GM23338 (cell line): Measurements from ENCODE around the gene TINAG. TPM values are rescaled to one million over a fixed set of nuclear protein-coding genes. Genes with fewer than 3 reads are reported as not detected.

Experiments used
- ATAC-seq: fragments of 200-7000 bp; cut with Tn5 transposase; 3 replicates; pipeline ENCODE4 v1.9.1; 2020
- DNase-seq: peaks from one replicate; pipeline ENCODE4 v3.0.0-alpha.2; 2015; ENCODE audit warnings: low spot score
- H2AFZ ChIP-seq: fragments of 200-600 bp; sonication (generic); 2 replicates; pipeline ENCODE4 v1.8.0; 2016; ENCODE audit warnings: antibody characterized with exemption, mild to moderate bottlenecking, moderate library complexity
- H3F3A ChIP-seq: fragments of 200-600 bp; sonication (generic); replicated peaks from 2 replicates; pipeline ENCODE4 v1.8.0; 2017; ENCODE audit warnings: antibody characterized with exemption, mixed run types, low read depth
- H3K27ac ChIP-seq: fragments of 200-600 bp; sonication (generic); 2 replicates; pipeline ENCODE4 v1.6.1; 2016; ENCODE audit warnings: low read depth
- H3K27me3 ChIP-seq: fragments of 200-600 bp; sonication (generic); 2 replicates; pipeline ENCODE4 v1.8.0; 2016; ENCODE audit warnings: mild to moderate bottlenecking, mixed run types, moderate library complexity; ENCODE audit not compliant: insufficient read depth
- H3K36me3 ChIP-seq: fragments of 200-600 bp; sonication (generic); 2 replicates; pipeline ENCODE4 v1.8.0; 2016; ENCODE audit warnings: mild to moderate bottlenecking; ENCODE audit not compliant: insufficient read depth
- H3K4me1 ChIP-seq: fragments of 200-600 bp; sonication (generic); 2 replicates; pipeline ENCODE4 v1.8.0; 2016; ENCODE audit warnings: mild to moderate bottlenecking, moderate library complexity; ENCODE audit not compliant: insufficient read depth
- H3K4me2 ChIP-seq: fragments of 200-600 bp; sonication (generic); 2 replicates; pipeline ENCODE4 v1.7.1; 2017; ENCODE audit warnings: mixed run types
- H3K4me3 ChIP-seq: fragments of 200-600 bp; sonication (generic); 2 replicates; pipeline ENCODE4 v1.6.1; 2016; ENCODE audit warnings: mixed run types
- H3K79me2 ChIP-seq: fragments of 200-600 bp; sonication (generic); replicated peaks from 2 replicates; pipeline ENCODE4 v1.8.0; 2017; ENCODE audit warnings: mild to moderate bottlenecking; ENCODE audit not compliant: insufficient read depth
- H3K9me2 ChIP-seq: fragments of 200-600 bp; sonication (generic); 2 replicates; pipeline ENCODE4 v1.8.0; 2017; ENCODE audit not compliant: insufficient read depth
- H4K20me1 ChIP-seq: fragments of 200-600 bp; sonication (generic); replicated peaks from 2 replicates; pipeline ENCODE4 v1.8.0; 2017; ENCODE audit warnings: mild to moderate bottlenecking; ENCODE audit not compliant: insufficient read depth
- H3K27ac Mint-ChIP-seq: 2 replicates; pipeline ENCODE4 v1.8.0; 2020; ENCODE audit warnings: inconsistent platforms, mild to moderate bottlenecking, moderate library complexity, mixed read lengths
- H3K27me3 Mint-ChIP-seq: 3 replicates; pipeline ENCODE4 v1.8.0; 2022; ENCODE audit warnings: low read depth, mild to moderate bottlenecking, moderate library complexity, mixed read lengths, inconsistent platforms; ENCODE audit not compliant: insufficient read depth, poor library complexity
- H3K36me3 Mint-ChIP-seq: 3 replicates; pipeline ENCODE4 v1.8.0; 2021; ENCODE audit warnings: low read depth, mild to moderate bottlenecking, inconsistent platforms, moderate library complexity, mixed read lengths
- H3K4me1 Mint-ChIP-seq: 3 replicates; pipeline ENCODE4 v1.8.0; 2020; ENCODE audit warnings: mild to moderate bottlenecking, inconsistent platforms, mixed read lengths
- H3K4me3 Mint-ChIP-seq: 3 replicates; pipeline ENCODE4 v1.8.0; 2021; ENCODE audit warnings: moderate library complexity, mild to moderate bottlenecking, inconsistent platforms, mixed read lengths
- H3K9me3 Mint-ChIP-seq: 3 replicates; pipeline ENCODE4 v1.8.0; 2020; ENCODE audit warnings: moderate library complexity, mild to moderate bottlenecking, inconsistent platforms, mixed read lengths
- EZH2phosphoT487 ChIP-seq: fragments of 200-600 bp; sonication (generic); IDR thresholded peaks from one replicate; pipeline ENCODE4 v1.8.1; 2018; ENCODE audit warnings: antibody characterized with exemption; ENCODE audit not compliant: unreplicated experiment
- REST ChIP-seq: IDR thresholded peaks from one replicate; pipeline ENCODE4 v1.6.1; 2018; ENCODE audit warnings: antibody characterized with exemption; ENCODE audit not compliant: unreplicated experiment
- STAT1 ChIP-seq: IDR thresholded peaks from one replicate; pipeline ENCODE4 v1.6.1; 2016; ENCODE audit warnings: antibody characterized with exemption; ENCODE audit not compliant: unreplicated experiment
- polyA plus RNA-seq: library from polyadenylated mRNA; unstranded; fragments of >200 nt; fragmentation: Nextera tagmentation; extraction: Ambion mirVana; gene quantifications from 2 replicates; pipeline ENCODE4 v1.2.1, GENCODE V29; 2016
- total RNA-seq: library from RNA; depleted of rRNA; stranded (reverse); fragments of >200 nt; shearing (Covaris generic); gene quantifications from 2 replicates; pipeline ENCODE4 v1.2.3, GENCODE V29; 2014
- TF ChIP-seq, protein P1 (sequence below): IDR thresholded peaks from 2 replicates; pipeline ENCODE4 v1.6.1; 2016; ENCODE audit warnings: antibody characterized with exemption
- TF ChIP-seq, protein P2 (sequence below), 2 experiments: fragments of 200-600 bp in 1 of 2; sonication (generic) in 1 of 2; conservative IDR thresholded peaks; 2 replicates each; pipeline versions ENCODE4 v1.5.1 to v1.6.1; 2016 to 2017; ENCODE audit warnings: antibody characterized with exemption in 2 of 2, low read depth in 2 of 2, mild to moderate bottlenecking in 2 of 2, moderate library complexity in 1 of 2
- TF ChIP-seq, protein P3 (sequence below): fragments of 250-450 bp; sonication (Bioruptor Pico); IDR thresholded peaks from 2 replicates; pipeline ENCODE4 v1.5.0; 2020; ENCODE audit warnings: mild to moderate bottlenecking, moderate library complexity

Gene TINAG
- total and polyA plus RNA-seq, 2 experiments from 2014 or later, result not detected

DNA sequence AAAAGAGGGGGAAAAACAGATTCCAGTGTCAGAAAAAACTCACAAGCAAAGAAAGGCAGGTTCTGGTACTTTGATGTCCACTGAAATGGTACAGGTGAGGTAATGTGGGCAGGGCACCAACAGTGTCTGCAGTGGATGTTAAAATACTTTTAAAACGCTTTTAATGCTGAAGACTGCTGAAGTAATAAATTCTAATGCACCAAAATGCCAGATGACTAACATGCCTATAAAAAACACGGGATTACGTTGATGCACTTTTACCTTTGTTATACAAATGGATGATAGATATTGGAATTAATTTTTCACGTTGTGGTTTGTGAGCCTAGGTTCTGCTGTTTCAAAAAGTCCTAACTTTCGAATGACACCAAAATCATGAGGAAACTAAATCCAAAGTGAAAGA lies 83.3 kb downstream of the TINAG start (continued):
- TF ChIP-seq, protein P1, sequence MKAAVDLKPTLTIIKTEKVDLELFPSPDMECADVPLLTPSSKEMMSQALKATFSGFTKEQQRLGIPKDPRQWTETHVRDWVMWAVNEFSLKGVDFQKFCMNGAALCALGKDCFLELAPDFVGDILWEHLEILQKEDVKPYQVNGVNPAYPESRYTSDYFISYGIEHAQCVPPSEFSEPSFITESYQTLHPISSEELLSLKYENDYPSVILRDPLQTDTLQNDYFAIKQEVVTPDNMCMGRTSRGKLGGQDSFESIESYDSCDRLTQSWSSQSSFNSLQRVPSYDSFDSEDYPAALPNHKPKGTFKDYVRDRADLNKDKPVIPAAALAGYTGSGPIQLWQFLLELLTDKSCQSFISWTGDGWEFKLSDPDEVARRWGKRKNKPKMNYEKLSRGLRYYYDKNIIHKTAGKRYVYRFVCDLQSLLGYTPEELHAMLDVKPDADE, result no peak
- TF ChIP-seq, protein P2, sequence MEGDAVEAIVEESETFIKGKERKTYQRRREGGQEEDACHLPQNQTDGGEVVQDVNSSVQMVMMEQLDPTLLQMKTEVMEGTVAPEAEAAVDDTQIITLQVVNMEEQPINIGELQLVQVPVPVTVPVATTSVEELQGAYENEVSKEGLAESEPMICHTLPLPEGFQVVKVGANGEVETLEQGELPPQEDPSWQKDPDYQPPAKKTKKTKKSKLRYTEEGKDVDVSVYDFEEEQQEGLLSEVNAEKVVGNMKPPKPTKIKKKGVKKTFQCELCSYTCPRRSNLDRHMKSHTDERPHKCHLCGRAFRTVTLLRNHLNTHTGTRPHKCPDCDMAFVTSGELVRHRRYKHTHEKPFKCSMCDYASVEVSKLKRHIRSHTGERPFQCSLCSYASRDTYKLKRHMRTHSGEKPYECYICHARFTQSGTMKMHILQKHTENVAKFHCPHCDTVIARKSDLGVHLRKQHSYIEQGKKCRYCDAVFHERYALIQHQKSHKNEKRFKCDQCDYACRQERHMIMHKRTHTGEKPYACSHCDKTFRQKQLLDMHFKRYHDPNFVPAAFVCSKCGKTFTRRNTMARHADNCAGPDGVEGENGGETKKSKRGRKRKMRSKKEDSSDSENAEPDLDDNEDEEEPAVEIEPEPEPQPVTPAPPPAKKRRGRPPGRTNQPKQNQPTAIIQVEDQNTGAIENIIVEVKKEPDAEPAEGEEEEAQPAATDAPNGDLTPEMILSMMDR (conservative IDR thresholded peaks at IDR 0.05; ENCODE audit: low read depth in 2 of 2), result no peak
- no peak for TF ChIP-seq REST

- no peak overlapping the region for H2AFZ ChIP-seq
- no peaks in the 10 kb centered on the region for H3K79me2 ChIP-seq
- Mint-ChIP-seq H3K4me3 (no peak overlapping the region), H3K4me1 (no peaks in the 10 kb centered on the region; the same call in 2 of the 3 replicates), H3K27ac (no peak overlapping the region), H3K9me3 (peaks cover 5% of the 10 kb centered on the region; the same call in 1 of the 3 replicates), H3K27me3 (no peaks in the 10 kb centered on the region), H3K36me3 (no peaks in the 10 kb centered on the region)
- H3K27me3 ChIP-seq, result no peaks in the 10 kb centered on the region
- no peaks in the 10 kb centered on the region for H3F3A ChIP-seq
- ATAC-seq (no peak), DNase-seq (no peak)
- H3K27ac ChIP-seq, result no peak overlapping the region
- no peak overlapping the region for H3K4me2 ChIP-seq
- H3K4me3 ChIP-seq, result no peak overlapping the region
- no peaks in the 10 kb centered on the region for H3K36me3 ChIP-seq
- H3K9me2 ChIP-seq, result no peaks in the 10 kb centered on the region
- H4K20me1 ChIP-seq, result no peaks in the 10 kb centered on the region
- no peaks in the 10 kb centered on the region for H3K4me1 ChIP-seq
- TF ChIP-seq, protein P1, result no peak
- no peak for TF ChIP-seq EZH2phosphoT487
- TF ChIP-seq STAT1, result no peak
- TF ChIP-seq, protein P3, sequence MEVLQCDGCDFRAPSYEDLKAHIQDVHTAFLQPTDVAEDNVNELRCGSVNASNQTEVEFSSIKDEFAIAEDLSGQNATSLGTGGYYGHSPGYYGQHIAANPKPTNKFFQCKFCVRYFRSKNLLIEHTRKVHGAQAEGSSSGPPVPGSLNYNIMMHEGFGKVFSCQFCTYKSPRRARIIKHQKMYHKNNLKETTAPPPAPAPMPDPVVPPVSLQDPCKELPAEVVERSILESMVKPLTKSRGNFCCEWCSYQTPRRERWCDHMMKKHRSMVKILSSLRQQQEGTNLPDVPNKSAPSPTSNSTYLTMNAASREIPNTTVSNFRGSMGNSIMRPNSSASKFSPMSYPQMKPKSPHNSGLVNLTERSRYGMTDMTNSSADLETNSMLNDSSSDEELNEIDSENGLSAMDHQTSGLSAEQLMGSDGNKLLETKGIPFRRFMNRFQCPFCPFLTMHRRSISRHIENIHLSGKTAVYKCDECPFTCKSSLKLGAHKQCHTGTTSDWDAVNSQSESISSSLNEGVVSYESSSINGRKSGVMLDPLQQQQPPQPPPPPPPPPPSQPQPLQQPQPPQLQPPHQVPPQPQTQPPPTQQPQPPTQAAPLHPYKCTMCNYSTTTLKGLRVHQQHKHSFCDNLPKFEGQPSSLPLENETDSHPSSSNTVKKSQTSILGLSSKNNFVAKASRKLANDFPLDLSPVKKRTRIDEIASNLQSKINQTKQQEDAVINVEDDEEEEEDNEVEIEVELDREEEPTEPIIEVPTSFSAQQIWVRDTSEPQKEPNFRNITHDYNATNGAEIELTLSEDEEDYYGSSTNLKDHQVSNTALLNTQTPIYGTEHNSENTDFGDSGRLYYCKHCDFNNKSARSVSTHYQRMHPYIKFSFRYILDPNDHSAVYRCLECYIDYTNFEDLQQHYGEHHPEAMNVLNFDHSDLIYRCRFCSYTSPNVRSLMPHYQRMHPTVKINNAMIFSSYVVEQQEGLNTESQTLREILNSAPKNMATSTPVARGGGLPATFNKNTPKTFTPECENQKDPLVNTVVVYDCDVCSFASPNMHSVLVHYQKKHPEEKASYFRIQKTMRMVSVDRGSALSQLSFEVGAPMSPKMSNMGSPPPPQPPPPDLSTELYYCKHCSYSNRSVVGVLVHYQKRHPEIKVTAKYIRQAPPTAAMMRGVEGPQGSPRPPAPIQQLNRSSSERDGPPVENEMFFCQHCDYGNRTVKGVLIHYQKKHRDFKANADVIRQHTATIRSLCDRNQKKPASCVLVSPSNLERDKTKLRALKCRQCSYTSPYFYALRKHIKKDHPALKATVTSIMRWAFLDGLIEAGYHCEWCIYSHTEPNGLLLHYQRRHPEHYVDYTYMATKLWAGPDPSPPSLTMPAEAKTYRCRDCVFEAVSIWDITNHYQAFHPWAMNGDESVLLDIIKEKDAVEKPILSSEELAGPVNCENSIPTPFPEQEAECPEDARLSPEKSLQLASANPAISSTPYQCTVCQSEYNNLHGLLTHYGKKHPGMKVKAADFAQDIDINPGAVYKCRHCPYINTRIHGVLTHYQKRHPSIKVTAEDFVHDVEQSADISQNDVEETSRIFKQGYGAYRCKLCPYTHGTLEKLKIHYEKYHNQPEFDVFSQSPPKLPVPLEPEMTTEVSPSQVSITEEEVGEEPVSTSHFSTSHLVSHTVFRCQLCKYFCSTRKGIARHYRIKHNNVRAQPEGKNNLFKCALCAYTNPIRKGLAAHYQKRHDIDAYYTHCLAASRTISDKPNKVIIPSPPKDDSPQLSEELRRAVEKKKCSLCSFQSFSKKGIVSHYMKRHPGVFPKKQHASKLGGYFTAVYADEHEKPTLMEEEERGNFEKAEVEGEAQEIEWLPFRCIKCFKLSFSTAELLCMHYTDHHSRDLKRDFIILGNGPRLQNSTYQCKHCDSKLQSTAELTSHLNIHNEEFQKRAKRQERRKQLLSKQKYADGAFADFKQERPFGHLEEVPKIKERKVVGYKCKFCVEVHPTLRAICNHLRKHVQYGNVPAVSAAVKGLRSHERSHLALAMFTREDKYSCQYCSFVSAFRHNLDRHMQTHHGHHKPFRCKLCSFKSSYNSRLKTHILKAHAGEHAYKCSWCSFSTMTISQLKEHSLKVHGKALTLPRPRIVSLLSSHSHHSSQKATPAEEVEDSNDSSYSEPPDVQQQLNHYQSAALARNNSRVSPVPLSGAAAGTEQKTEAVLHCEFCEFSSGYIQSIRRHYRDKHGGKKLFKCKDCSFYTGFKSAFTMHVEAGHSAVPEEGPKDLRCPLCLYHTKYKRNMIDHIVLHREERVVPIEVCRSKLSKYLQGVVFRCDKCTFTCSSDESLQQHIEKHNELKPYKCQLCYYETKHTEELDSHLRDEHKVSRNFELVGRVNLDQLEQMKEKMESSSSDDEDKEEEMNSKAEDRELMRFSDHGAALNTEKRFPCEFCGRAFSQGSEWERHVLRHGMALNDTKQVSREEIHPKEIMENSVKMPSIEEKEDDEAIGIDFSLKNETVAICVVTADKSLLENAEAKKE (CRISPR knock-in tag), result no peak
- TF ChIP-seq REST, result no peak
These were observed 94.9 kb downstream of the TINAG start for GRCh38 chr6:54403096-54403495.
